GM19395 (cell line): ENCODE data around the gene PREB.

Experiments used
- ATAC-seq: cut with Tn5 transposase; IDR thresholded peaks from one replicate; pipeline ENCODE4 v1.9.1; 2021; ENCODE audit warnings: mild to moderate bottlenecking, moderate library complexity; ENCODE audit not compliant: unreplicated experiment

Gene PREB

DNA sequence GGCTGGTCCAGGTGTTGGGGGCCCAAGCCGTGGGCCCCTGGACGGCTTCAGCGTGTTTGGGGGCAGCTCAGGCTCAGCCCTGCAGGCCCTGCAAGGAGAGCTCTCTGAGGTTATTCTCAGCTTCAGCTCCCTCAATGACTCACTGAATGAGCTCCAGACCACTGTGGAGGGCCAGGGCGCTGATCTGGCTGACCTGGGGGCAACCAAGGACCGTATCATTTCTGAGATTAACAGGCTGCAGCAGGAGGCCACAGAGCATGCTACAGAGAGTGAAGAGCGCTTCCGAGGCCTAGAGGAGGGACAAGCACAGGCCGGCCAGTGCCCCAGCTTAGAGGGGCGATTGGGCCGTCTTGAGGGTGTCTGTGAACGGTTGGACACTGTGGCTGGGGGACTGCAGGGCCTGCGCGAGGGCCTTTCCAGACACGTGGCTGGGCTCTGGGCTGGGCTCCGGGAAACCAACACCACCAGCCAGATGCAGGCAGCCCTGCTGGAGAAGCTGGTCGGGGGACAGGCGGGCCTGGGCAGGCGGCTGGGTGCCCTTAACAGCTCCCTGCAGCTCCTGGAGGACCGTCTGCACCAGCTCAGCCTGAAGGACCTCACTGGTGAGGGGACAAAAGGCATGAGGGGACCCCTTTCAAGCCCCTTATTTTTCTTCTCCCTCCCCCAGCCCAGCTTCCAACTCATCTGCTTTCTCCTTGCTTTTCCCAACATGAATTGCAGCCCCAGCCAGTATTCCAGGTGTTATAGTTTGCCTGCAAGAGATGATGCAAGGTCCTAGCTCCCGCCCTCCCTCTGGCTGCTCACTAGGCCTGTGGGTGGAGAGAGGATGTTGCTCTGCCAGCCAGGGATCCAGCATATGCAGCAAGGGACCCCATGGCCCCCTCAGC lies 50.8 kb downstream of the PREB start:
- ATAC-seq, result no peak

DNA sequence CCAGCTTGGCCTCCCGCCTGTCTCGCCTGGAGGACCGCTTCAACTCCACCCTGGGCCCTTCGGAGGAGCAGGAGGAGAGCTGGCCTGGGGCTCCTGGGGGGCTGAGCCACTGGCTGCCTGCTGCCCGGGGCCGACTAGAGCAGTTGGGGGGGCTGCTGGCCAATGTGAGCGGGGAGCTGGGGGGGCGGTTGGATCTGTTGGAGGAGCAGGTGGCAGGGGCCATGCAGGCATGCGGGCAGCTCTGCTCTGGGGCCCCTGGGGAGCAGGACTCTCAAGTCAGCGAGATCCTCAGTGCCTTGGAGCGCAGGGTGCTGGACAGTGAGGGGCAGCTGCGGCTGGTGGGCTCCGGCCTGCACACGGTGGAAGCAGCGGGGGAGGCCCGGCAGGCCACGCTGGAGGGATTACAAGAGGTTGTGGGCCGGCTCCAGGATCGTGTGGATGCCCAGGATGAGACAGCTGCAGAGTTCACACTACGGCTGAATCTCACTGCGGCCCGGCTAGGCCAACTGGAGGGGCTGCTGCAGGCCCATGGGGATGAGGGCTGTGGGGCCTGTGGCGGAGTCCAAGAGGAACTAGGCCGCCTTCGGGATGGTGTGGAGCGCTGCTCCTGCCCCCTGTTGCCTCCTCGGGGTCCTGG lies 51.5 kb downstream of the PREB start:
- ATAC-seq, result no peak

DNA sequence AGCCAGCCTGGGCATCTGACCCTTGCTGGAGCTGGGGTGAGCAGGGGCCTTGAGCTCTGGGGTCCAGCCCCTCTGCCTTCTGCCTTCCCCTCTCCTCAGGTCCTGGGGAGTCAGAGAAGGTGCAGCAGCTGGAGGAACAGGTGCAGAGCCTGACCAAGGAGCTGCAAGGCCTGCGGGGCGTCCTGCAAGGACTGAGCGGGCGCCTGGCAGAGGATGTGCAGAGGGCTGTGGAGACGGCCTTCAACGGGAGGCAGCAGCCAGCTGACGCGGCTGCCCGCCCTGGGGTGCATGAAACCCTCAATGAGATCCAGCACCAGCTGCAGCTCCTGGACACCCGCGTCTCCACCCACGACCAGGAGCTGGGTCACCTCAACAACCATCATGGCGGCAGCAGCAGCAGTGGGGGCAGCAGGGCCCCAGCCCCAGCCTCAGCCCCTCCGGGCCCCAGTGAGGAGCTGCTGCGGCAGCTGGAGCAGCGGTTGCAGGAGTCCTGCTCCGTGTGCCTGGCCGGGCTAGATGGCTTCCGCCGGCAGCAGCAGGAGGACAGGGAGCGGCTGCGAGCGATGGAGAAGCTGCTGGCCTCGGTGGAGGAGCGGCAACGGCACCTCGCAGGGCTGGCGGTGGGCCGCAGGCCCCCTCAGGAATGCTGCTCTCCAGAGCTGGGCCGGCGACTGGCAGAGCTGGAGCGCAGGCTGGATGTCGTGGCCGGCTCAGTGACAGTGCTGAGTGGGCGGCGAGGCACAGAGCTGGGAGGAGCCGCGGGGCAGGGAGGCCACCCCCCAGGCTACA lies 52.3 kb downstream of the PREB start:
- ATAC-seq, result no peak
